Measurements from ENCODE around the gene YY1.
A peak's percentile ranks its signal among the peaks of the same experiment; 100 is the strongest.
"Not testable (repeated sequence)": the region's sequence is repeated elsewhere in the genome, so short reads cannot be mapped to it uniquely, and the experiment has no call there.

The YY1 gene

GRCh38 chr14:100213956-100214769 lies 24.8 kb upstream of the YY1 start:
- DNase-seq (ENCODE audit: low spot score) = peak; percentile 92

- no peak for DNase-seq (ENCODE audit: low spot score)
Observed at GRCh38 chr14:100214770-100215083, 24.2 kb upstream of the YY1 start.

DNA sequence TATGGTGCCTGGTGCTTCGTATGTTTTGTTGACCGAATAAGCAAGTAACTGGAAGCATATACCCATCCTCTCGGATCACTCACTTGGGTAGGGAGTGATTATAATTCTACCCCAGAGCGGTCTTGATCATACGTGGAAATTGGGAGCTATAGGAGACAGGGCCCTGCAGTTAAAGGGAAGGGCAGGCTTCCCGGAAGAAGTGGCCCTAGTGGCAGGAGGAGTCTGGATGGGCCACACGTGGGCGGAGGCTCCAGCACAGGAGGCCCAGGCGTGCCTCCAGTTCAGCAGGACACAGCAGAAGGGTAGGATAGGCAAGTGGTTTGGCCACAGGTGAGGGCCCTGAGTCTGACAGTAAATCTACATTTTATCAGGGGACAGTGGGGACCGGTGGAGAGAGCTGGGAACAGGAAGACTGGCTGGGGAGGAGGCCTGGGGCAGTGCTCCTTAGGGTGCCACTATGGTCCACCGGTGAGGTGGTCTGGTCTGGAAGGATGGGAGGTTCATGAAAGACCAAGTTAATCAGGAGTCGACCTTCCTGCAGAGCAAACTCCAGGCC lies 23.5 kb upstream of the YY1 start:
- no peak for DNase-seq (ENCODE audit: low spot score)

DNA sequence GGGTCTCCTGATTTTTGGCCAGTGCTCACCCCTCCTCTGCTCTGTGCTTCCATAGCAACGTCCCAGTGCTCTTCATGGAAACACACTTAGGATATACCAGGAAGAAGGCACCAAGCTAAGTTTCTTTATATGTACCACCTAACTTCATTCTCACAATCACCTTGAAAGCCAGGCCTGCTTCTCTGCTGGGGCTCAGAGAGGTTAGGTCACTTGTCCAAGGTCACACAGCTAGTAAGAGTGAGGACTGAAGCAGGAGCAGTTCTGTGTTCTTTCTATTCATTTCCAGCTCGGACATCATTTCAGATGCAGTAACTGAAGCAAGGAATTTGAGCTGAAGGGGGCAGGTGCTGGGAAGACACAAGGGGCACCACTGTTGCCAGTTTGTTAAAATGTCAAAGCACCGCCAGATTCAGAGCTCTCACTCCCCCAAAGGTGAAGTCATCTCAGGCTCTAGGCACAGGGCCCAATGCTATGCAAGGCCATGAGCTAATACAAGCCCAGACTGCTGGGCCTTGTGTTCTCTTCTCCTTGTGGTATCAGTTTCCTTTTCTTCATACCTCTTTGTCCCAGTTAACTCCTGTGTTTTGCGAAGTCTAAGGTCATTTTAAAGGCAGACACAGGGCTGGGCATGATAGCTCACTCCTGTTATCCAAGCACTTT lies 19.7 kb upstream of the YY1 start:
- no peak for DNase-seq (ENCODE audit: low spot score)

DNA sequence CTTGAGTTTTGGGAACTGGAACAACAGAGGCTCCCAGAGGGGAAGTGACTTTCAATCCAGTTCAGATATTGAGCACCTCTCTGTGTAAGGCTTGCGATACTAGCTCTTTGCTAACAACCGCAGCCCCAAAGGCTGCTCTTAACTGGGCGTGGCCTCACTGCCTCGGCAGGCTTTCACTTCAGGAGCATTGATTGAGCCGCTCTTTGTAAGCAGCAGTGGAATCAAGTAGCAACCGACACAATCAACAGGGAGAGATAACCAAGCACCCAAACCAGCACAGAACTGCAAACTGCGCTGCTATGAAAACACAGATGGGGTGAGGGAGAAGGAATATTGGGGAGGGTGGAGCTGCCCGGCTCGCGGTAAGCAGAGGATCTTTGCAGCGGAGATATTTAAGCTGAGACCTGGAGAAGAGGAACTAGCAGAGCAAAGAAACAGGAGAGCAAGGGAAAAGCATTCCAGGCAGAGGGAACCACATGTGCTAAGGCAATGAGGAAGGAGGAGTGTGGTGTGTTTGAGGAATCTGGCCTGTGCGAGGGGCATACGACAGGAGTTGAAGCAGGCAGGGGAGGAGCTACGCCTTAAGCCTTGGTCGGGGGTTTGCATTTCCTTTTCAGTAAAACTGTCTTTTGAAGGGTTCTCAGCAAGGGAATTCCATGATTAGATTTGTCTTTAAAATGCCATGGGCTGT lies 17.3 kb upstream of the YY1 start:
- peak; percentile 65 for DNase-seq (ENCODE audit: low spot score)

- no peak for DNase-seq (ENCODE audit: low spot score)
Observed at GRCh38 chr14:100222224-100223093, 16.5 kb upstream of the YY1 start.

DNA sequence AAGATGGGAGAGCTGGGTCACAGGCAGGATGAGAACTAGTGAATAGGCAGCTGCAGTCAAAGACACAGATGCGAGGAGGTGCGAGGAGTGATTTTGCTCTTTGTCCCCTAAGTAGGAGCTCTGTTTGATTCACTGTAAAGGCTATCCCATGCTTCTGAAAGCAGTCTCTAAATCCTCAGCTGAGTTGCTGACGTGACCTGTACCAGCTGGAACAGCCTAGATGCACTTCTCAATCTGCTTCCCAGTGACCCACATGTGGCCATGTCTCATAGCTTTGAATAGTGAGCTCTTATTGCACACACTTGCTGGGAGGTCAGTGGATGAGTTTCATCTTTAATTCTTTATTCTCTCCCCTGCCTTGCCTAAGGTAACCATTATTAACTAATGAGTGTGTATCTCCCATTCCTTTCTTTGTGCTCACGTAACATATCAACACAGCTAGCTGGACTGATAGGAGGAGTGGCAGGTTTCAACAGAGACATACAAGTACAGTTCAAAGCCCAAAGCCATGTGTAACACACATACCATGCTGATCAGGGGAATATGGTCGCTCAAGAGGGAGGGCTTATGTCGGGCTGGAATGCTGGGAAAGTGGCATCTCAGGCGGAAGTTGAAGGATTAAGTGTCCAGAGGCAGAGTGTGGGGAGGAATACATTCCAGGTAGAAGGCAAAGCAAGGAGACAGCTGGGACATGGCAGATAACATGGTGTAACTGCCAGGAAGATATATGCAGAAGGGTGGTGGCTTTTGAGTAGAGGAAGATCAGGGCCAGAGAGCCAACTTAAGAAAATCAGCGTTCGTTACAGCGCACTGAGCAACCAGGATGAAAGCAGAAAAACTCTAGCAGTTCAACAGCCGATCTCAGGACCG lies 15.4 kb upstream of the YY1 start:
- peak; percentile 47 for DNase-seq (ENCODE audit: low spot score)

DNA sequence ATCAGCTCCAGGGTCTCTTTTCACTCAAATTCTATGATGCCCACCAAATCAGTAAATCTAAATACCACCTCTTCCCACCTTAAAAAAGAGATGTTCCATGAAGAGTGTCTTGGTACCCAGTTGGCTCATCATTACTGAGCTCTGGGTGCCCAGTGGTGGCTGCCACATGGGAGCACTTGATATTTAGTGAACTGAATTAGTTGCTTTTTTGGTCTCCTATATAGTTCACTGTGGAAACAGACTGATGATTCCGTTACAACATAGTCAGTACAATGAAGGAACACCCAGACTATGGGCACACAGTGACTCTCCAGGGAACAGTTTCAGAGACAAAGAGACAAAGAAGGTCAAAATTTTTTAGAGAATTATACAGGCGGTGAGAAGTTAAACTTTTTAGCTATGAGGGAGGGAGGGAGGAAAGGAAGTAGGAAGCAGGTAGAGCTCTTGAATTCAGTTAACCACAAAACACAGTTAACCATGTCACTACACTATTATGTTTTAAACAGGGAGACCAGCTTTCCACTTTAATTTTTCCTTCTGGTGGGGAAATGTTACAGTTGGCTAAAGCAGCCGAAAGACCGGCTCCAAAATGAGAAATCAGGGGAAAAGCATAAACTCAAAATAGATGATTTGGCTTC lies 14.6 kb upstream of the YY1 start:
- no peak for DNase-seq (ENCODE audit: low spot score)

GRCh38 chr14:100225169-100225568 lies 13.8 kb upstream of the YY1 start:
- no peak for DNase-seq (ENCODE audit: low spot score)

DNA sequence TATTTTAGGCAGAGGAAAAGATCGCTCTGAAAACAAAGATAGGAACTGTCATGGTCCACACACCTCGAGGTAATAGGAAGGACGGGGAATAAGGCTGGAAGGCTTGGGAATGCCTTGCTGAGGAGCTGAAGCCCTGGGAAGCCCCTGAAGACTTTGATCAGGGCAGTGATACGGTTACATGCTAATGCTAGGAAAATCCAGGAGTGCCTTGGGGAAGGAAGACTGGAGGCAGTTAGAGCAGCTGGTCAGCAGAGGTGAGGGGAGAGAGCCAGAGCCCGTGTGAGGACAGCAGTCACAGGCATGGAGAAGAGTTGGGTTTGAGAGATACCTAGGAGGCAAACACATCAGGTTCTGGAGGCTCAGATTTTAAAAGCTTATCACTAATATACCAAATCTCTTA lies 8.6 kb upstream of the YY1 start:
- DNase-seq (ENCODE audit: low spot score) = no peak

DNA sequence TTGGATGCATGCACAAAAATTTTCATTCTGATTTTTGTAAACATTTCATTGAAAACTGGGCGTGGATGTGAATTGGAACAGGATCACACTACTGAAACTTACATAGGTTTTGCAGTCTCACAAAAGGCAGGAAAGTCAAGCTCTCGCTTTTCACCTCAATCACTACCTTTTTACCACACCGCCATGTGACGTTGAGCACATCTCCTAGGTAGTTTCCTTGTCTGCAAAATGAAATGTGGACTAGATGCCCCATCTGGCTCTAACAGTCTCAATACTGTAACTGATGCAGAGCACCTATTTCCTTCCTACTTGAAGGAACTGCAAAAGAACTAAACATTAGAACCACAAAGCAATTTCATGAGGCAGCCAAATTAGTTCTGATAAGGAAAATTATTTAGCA lies 4.4 kb upstream of the YY1 start:
- DNase-seq (ENCODE audit: low spot score) = no peak

- DNase-seq (ENCODE audit: low spot score) = not testable (repeated sequence)
Observed at GRCh38 chr14:100236271-100236818, 2.6 kb upstream of the YY1 start.

DNA sequence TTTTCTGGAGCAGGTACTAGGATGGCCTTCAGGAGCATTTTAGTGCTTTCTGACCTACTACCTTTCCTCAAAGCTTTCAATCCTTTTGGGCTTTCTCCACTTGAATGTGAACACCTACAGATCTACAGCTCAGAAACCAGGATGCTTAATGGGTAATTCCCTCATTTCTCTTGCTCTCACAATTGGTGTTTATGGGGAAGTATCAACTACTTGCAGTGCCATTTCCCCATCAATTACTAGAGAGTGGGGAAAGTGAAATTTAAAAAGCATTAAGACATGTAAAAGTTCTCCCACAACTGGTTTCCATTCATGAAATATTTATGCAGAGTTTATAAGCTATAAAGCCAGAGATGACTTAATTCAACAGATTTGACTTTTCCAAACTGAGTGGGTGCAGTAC lies 2.1 kb upstream of the YY1 start:
- DNase-seq (ENCODE audit: low spot score) = no peak

GRCh38 chr14:100237735-100238418 lies 1.1 kb upstream of the YY1 start:
- DNase-seq (ENCODE audit: low spot score) = peak; percentile 51

DNA sequence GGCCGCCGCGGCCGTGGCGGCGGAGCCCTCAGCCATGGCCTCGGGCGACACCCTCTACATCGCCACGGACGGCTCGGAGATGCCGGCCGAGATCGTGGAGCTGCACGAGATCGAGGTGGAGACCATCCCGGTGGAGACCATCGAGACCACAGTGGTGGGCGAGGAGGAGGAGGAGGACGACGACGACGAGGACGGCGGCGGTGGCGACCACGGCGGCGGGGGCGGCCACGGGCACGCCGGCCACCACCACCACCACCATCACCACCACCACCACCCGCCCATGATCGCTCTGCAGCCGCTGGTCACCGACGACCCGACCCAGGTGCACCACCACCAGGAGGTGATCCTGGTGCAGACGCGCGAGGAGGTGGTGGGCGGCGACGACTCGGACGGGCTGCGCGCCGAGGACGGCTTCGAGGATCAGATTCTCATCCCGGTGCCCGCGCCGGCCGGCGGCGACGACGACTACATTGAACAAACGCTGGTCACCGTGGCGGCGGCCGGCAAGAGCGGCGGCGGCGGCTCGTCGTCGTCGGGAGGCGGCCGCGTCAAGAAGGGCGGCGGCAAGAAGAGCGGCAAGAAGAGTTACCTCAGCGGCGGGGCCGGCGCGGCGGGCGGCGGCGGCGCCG lies 381 bp downstream of the YY1 start:
- DNase-seq (ENCODE audit: low spot score) = no peak

DNA sequence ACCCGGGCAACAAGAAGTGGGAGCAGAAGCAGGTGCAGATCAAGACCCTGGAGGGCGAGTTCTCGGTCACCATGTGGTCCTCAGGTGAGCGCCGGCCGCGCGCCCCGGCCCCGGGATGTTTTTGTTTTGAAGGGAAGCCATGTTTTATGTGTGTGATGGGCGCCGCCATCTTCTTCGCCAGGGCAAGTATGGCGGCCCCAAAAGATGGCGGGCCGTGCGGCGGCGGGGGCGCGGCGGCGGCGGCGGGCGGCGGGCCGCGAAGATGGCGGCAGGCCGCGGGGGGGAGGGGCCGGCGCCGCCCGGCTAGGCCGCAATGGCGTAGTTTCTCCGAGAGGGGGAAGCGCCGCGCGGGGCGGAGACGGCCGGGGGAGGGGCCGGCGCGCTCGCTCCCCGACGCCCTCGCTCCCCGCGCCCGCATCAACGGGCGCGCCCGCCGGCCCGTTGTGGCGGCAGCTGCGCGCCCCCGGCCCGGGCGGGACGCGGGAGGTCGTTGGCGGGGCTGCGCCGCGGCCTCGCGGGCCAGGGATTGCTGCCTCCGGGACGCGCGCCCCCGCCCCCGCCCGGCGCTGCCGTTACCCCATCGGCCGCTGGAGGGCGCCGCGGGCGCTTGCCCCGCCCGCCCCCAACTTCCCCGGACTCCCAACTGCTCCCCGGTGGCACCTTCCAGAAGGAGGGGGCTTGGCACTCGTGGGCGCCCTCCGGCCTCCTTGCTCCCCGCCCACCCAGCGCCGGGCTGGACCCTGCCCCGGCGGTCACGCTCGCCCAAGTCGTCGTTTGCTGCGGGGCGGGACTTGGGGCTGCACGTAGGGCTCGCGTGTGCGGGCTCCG lies 1.1 kb downstream of the YY1 start:
- peak; percentile 93 for DNase-seq (ENCODE audit: low spot score)

GRCh38 chr14:100240668-100241032 lies 1.7 kb downstream of the YY1 start:
- no peak for DNase-seq (ENCODE audit: low spot score)

DNA sequence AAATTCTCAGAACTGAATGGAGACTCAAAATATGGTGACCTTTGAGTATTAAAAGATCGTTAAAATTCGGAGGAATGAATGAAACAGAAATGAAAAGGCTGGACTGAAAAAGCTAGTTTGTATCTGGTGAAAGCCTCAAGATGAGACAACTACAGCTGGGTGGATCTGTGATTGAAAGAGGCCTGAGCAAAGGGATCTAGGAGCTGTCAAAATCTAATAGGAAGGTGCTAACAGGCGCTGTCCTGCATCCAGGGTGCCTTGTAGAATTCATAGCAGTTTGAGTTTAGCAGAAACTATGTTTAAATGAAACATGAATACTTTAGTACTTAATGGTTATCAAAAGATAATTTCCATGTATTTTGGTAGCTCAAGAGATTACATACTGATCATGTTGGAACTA lies 2.3 kb downstream of the YY1 start:
- no peak for DNase-seq (ENCODE audit: low spot score)

Data from kidney tubule cell (primary cell).